KOPT-K1 (cell line): ENCODE data around the gene HSH2D.

Experiments used
- H3K27ac ChIP-seq: fragments of 200-600 bp; sonication (generic); 2 replicates; pipeline ENCODE4 v1.5.1; 2016; ENCODE audit warnings: antibody characterized with exemption, mild to moderate bottlenecking, low read depth, low read length; ENCODE audit not compliant: poor library complexity, severe bottlenecking
- H3K36me3 ChIP-seq: fragments of 200-600 bp; sonication (generic); 2 replicates; pipeline ENCODE4 v1.5.1; 2017; ENCODE audit warnings: antibody characterized with exemption, mild to moderate bottlenecking, low read length, moderate library complexity; ENCODE audit not compliant: insufficient read depth
- H3K9me3 ChIP-seq: fragments of 200-600 bp; sonication (generic); 2 replicates; pipeline ENCODE4 v1.5.1; 2017; ENCODE audit warnings: antibody characterized with exemption, low read length, mild to moderate bottlenecking; ENCODE audit not compliant: insufficient read depth, poor library complexity, severe bottlenecking

The HSH2D gene

GRCh38 chr19:16205205-16206045 is 61.9 kb downstream of the HSH2D start:
- Histone ChIP-seq H3K9me3 (no peaks in the 10 kb centered on the region), H3K27ac (no peak overlapping the region), H3K36me3 (peaks cover 97% of the 10 kb centered on the region)

- no peaks in the 10 kb centered on the region for H3K9me3 ChIP-seq
- no peak overlapping the region for H3K27ac ChIP-seq
- peaks cover 97% of the 10 kb centered on the region for H3K36me3 ChIP-seq
Observed at GRCh38 chr19:16206046-16206605, 62.6 kb downstream of the HSH2D start.

GRCh38 chr19:16206637-16207036 is 63.2 kb downstream of the HSH2D start:
- H3K36me3 ChIP-seq, result peaks cover 99% of the 10 kb centered on the region
- H3K9me3 ChIP-seq, result no peaks in the 10 kb centered on the region
- H3K27ac ChIP-seq, result no peak overlapping the region

GRCh38 chr19:16207063-16207462 is 63.6 kb downstream of the HSH2D start:
- H3K27ac ChIP-seq, result no peak overlapping the region
- peaks cover 99% of the 10 kb centered on the region for H3K36me3 ChIP-seq
- no peaks in the 10 kb centered on the region for H3K9me3 ChIP-seq

GRCh38 chr19:16207490-16208025 is 64.1 kb downstream of the HSH2D start:
- Histone ChIP-seq H3K36me3 (peaks cover 98% of the 10 kb centered on the region), H3K9me3 (no peaks in the 10 kb centered on the region), H3K27ac (no peak overlapping the region)
